WTC11 (cell line): Measurements from ENCODE around the gene HSDL1. TPM values are rescaled to one million over a fixed set of nuclear protein-coding genes. Genes with fewer than 3 reads are reported as not detected.

Experiments
- ATAC-seq: fragments of 200-7000 bp; cut with Tn5 transposase; 2 replicates; pipeline ENCODE4 v1.10.0; 2021; ENCODE audit warnings: mild to moderate bottlenecking, moderate library complexity
- CTCF ChIA-PET: fragments of 300-600 bp; sonication (Branson Sonifier 250); formaldehyde crosslinking; loops from one replicate; lab custom pipeline; 2021; ENCODE audit warnings: antibody characterized with exemption; lab: Charles Lee
- POLR2A ChIA-PET: fragments of 350-600 bp; sonication (Branson Sonifier 250); formaldehyde crosslinking; loops from one replicate; lab custom pipeline; 2021; ENCODE audit warnings: antibody characterized with exemption; lab: Charles Lee
- DNase-seq: peaks from one replicate; pipeline ENCODE4 v3.0.0; 2021; ENCODE audit warnings: low spot score
- H3K27ac Mint-ChIP-seq: 2 replicates; pipeline ENCODE4 v1.8.0; 2021; ENCODE audit warnings: mixed read lengths
- H3K27me3 Mint-ChIP-seq: 2 replicates; pipeline ENCODE4 v1.8.0; 2021; ENCODE audit warnings: low read depth, mild to moderate bottlenecking, moderate library complexity, mixed read lengths
- H3K36me3 Mint-ChIP-seq: 2 replicates; pipeline ENCODE4 v1.8.0; 2021; ENCODE audit warnings: mixed read lengths
- H3K4me1 Mint-ChIP-seq: 2 replicates; pipeline ENCODE4 v1.8.0; 2022; ENCODE audit warnings: mixed read lengths
- H3K4me3 Mint-ChIP-seq: 2 replicates; pipeline ENCODE4 v1.8.0; 2021; ENCODE audit warnings: mild to moderate bottlenecking, moderate library complexity, mixed read lengths
- H3K9me3 Mint-ChIP-seq: 2 replicates; pipeline ENCODE4 v1.8.0; 2021; ENCODE audit warnings: mixed read lengths
- CREM ChIP-seq: sonication (generic); formaldehyde crosslinking; IDR thresholded peaks from 2 replicates; pipeline ENCODE4 v1.8.1; 2022; ENCODE audit warnings: mild to moderate bottlenecking, missing genetic modification reagents, moderate library complexity
- FOXK1 ChIP-seq: sonication (generic); formaldehyde crosslinking; IDR thresholded peaks from 2 replicates; pipeline ENCODE4 v1.8.0; 2022; ENCODE audit warnings: mild to moderate bottlenecking, moderate library complexity, missing genetic modification reagents
- FOXP1 ChIP-seq: sonication (generic); formaldehyde crosslinking; IDR thresholded peaks from 2 replicates; pipeline ENCODE4 v1.8.0; 2022; ENCODE audit warnings: missing genetic modification reagents, mild to moderate bottlenecking, moderate library complexity, borderline replicate concordance
- GRHL2 ChIP-seq: fragments of 250-450 bp; sonication (Bioruptor Pico); IDR thresholded peaks from 2 replicates; pipeline ENCODE4 v1.8.0; 2022; ENCODE audit warnings: mild to moderate bottlenecking, moderate library complexity; ENCODE audit not compliant: insufficient replicate concordance, severe bottlenecking
- MYBL2 ChIP-seq: sonication (generic); formaldehyde crosslinking; IDR thresholded peaks from 2 replicates; pipeline ENCODE4 v1.8.1; 2023; ENCODE audit warnings: mild to moderate bottlenecking, moderate library complexity, missing genetic modification reagents
- NFE2L1 ChIP-seq: sonication (generic); formaldehyde crosslinking; IDR thresholded peaks from 2 replicates; pipeline ENCODE4 v1.8.1; 2023; ENCODE audit warnings: missing genetic modification reagents
- NFYB ChIP-seq: sonication (generic); formaldehyde crosslinking; conservative IDR thresholded peaks from 2 replicates; pipeline ENCODE4 v1.8.0; 2022; ENCODE audit warnings: low read depth, missing genetic modification reagents
- SP1 ChIP-seq: sonication (generic); formaldehyde crosslinking; conservative IDR thresholded peaks from 2 replicates; pipeline ENCODE4 v1.8.1; 2022; ENCODE audit warnings: missing genetic modification reagents
- ZNF219 ChIP-seq: sonication (generic); formaldehyde crosslinking; IDR thresholded peaks from 2 replicates; pipeline ENCODE4 v1.8.0; 2023; ENCODE audit warnings: missing genetic modification reagents, mild to moderate bottlenecking, borderline replicate concordance
- ZNF263 ChIP-seq: sonication (generic); formaldehyde crosslinking; IDR thresholded peaks from 2 replicates; pipeline ENCODE4 v1.8.1; 2022; ENCODE audit warnings: low read depth, mild to moderate bottlenecking, moderate library complexity, missing genetic modification reagents
- ZNF416 ChIP-seq: fragments of 250-450 bp; sonication (Bioruptor Pico); IDR thresholded peaks from 2 replicates; pipeline ENCODE4 v1.9.0; 2021; ENCODE audit warnings: mild to moderate bottlenecking, inconsistent platforms
- total RNA-seq: library from RNA; stranded (reverse); gene quantifications from 3 replicates; pipeline ENCODE4 v1.2.3, GENCODE V29; 2021
- TF ChIP-seq, protein P1 (sequence below): fragments of 250-450 bp; sonication (Bioruptor Pico); IDR thresholded peaks from 2 replicates; pipeline ENCODE4 v1.8.0; 2021; ENCODE audit warnings: mild to moderate bottlenecking
- TF ChIP-seq, protein P2 (sequence below): sonication (generic); formaldehyde crosslinking; IDR thresholded peaks from 2 replicates; pipeline ENCODE4 v1.8.1; 2023; ENCODE audit warnings: mild to moderate bottlenecking, missing genetic modification reagents
- TF ChIP-seq, protein P3 (sequence below): sonication (generic); formaldehyde crosslinking; IDR thresholded peaks from 2 replicates; pipeline ENCODE4 v1.8.0; 2022; ENCODE audit warnings: mild to moderate bottlenecking, missing genetic modification reagents
- TF ChIP-seq, protein P4 (sequence below): sonication (generic); formaldehyde crosslinking; IDR thresholded peaks from 2 replicates; pipeline ENCODE4 v1.8.0; 2022; ENCODE audit warnings: mild to moderate bottlenecking, missing genetic modification reagents
- TF ChIP-seq, protein P5 (sequence below): sonication (generic); formaldehyde crosslinking; IDR thresholded peaks from 2 replicates; pipeline ENCODE4 v1.8.1; 2022; ENCODE audit warnings: mild to moderate bottlenecking, moderate library complexity, missing genetic modification reagents
- TF ChIP-seq, protein P6 (sequence below): sonication (generic); formaldehyde crosslinking; IDR thresholded peaks from 2 replicates; pipeline ENCODE4 v1.8.1; 2022; ENCODE audit warnings: low read depth, mild to moderate bottlenecking, moderate library complexity, missing genetic modification reagents, borderline replicate concordance
- TF ChIP-seq, protein P7 (sequence below): sonication (generic); formaldehyde crosslinking; IDR thresholded peaks from 2 replicates; pipeline ENCODE4 v1.8.0; 2022; ENCODE audit warnings: mild to moderate bottlenecking, missing genetic modification reagents
- TF ChIP-seq, protein P8 (sequence below): sonication (generic); formaldehyde crosslinking; IDR thresholded peaks from 2 replicates; pipeline ENCODE4 v1.8.1; 2023; ENCODE audit warnings: mild to moderate bottlenecking, missing genetic modification reagents, moderate library complexity
- TF ChIP-seq, protein P9 (sequence below): sonication (generic); formaldehyde crosslinking; IDR thresholded peaks from 2 replicates; pipeline ENCODE4 v1.8.0; 2023; ENCODE audit warnings: missing genetic modification reagents, mild to moderate bottlenecking, borderline replicate concordance

Gene HSDL1
- total RNA-seq, 1 experiment from 2014 or later, result 48.6 TPM

DNA sequence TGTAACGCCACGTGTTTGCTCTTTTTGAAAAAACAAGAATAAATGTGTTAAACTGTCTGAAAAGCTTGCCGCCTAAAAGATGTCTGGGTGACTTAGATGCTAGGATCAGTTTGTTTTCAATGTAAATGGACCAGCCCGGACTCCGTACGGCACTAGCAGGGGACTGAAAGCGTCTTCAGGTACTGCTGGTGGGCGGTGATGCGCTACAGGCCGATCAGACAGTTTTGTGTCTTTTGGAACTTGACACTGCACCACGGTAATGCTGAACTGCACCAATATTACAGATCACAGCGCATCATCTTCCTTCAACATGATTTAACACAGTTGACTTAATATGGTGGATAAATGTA, 27.5 kb downstream of the HSDL1 start (continued):
- TF ChIP-seq, protein P1, sequence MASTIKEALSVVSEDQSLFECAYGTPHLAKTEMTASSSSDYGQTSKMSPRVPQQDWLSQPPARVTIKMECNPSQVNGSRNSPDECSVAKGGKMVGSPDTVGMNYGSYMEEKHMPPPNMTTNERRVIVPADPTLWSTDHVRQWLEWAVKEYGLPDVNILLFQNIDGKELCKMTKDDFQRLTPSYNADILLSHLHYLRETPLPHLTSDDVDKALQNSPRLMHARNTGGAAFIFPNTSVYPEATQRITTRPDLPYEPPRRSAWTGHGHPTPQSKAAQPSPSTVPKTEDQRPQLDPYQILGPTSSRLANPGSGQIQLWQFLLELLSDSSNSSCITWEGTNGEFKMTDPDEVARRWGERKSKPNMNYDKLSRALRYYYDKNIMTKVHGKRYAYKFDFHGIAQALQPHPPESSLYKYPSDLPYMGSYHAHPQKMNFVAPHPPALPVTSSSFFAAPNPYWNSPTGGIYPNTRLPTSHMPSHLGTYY (CRISPR knock-in tag), result no peak

DNA sequence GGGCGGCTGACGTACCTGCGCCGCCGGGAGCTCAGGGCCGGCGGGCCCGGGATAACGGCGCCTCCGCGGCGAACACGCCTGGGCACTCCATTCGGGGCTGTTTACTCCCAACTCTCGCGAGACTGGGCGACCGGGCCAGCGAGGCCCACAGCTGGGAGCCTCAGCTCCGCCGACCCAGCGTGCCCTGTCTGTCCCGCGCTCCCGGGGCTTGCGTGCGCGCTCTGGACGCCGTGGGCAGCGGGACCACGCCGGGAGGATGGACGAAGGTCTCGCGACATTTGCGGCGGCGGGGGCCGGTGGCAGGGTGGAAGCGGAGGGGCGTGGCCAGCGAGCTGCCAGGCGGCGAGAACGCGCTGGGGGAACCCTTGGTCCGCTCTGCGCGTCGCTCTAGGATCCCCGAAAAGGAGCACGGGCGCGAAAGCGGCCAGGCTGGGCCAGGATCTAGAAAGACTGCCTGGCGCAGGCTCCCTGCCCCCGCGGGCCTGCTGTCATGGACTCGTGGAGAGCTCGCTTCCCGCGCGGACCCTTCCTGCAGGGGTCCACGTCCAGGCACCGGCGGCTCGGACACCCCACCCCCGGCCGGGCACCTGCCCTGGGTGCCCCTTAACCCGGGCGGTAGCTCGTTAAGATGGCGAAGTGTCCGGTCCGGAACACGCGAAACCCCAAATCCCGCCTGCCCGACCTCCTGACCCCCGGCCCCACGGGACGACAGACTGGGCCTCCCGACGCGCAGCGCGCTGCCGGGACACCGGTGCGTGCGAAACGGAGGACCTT, 28.1 kb downstream of the HSDL1 start, which contains the start of gene MBTPS1:
Gene MBTPS1 (minus strand): TSS at position 223 of the 774 bp plus-strand sequence. CDS start 15,159 bp downstream, outside the sequence.
- H3K4me3 Mint-ChIP-seq, result peak within 1 kb of the TSS; percentile 94
- ChIA-PET CTCF (interaction anchor here (0.5 to 2.4 kb wide), 26 partner anchors 11 to 1094 kb away, joined by 3 to 29 read pairs (median 4); partner anchors contain the start of genes DNAAF1, HSDL1, SLC38A8 and TAF1C), POLR2A (interaction anchor here (0.6 to 1.7 kb wide), 9 partner anchors 19 to 251 kb away, joined by 3 to 7 read pairs (median 4); partner anchors contain the start of genes ATP2C2, DNAAF1 and HSDL1)
- H3K4me1 Mint-ChIP-seq, result peaks cover 11% of the 10 kb centered on the region
- H3K27me3 Mint-ChIP-seq, result no peaks in the 10 kb centered on the region
- DNase-seq, result peak; percentile 98
- no peaks in the 10 kb centered on the region for H3K9me3 Mint-ChIP-seq
- peaks cover 2% of the 10 kb centered on the region for H3K36me3 Mint-ChIP-seq
- ATAC-seq, result peak; percentile 95
- peak within 1 kb of the TSS; percentile 97 for H3K27ac Mint-ChIP-seq
- peak; percentile 76 for TF ChIP-seq SP1
- 0 out of 2 replicates have a peak, but pooled peaks have one; percentile 18 for TF ChIP-seq NFYB
- no peak for TF ChIP-seq MYBL2 (CRISPR knock-in tag)
- peak; percentile 100 for TF ChIP-seq FOXK1 (CRISPR knock-in tag)
- peak; percentile 40; the same call in 1 of the 2 replicates for TF ChIP-seq CREM (CRISPR knock-in tag)
- TF ChIP-seq, protein P2, sequence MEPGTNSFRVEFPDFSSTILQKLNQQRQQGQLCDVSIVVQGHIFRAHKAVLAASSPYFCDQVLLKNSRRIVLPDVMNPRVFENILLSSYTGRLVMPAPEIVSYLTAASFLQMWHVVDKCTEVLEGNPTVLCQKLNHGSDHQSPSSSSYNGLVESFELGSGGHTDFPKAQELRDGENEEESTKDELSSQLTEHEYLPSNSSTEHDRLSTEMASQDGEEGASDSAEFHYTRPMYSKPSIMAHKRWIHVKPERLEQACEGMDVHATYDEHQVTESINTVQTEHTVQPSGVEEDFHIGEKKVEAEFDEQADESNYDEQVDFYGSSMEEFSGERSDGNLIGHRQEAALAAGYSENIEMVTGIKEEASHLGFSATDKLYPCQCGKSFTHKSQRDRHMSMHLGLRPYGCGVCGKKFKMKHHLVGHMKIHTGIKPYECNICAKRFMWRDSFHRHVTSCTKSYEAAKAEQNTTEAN, result 0 out of 2 replicates have a peak, but pooled peaks have one; percentile 81
- TF ChIP-seq, protein P3, sequence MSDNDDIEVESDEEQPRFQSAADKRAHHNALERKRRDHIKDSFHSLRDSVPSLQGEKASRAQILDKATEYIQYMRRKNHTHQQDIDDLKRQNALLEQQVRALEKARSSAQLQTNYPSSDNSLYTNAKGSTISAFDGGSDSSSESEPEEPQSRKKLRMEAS (CRISPR knock-in tag), result peak; percentile 83
- TF ChIP-seq, protein P4, sequence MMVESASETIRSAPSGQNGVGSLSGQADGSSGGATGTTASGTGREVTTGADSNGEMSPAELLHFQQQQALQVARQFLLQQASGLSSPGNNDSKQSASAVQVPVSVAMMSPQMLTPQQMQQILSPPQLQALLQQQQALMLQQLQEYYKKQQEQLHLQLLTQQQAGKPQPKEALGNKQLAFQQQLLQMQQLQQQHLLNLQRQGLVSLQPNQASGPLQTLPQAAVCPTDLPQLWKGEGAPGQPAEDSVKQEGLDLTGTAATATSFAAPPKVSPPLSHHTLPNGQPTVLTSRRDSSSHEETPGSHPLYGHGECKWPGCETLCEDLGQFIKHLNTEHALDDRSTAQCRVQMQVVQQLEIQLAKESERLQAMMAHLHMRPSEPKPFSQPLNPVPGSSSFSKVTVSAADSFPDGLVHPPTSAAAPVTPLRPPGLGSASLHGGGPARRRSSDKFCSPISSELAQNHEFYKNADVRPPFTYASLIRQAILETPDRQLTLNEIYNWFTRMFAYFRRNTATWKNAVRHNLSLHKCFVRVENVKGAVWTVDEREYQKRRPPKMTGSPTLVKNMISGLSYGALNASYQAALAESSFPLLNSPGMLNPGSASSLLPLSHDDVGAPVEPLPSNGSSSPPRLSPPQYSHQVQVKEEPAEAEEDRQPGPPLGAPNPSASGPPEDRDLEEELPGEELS (CRISPR knock-in tag), result peak; percentile 76
- TF ChIP-seq, protein P5, sequence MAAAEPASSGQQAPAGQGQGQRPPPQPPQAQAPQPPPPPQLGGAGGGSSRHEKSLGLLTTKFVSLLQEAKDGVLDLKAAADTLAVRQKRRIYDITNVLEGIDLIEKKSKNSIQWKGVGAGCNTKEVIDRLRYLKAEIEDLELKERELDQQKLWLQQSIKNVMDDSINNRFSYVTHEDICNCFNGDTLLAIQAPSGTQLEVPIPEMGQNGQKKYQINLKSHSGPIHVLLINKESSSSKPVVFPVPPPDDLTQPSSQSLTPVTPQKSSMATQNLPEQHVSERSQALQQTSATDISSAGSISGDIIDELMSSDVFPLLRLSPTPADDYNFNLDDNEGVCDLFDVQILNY (CRISPR knock-in tag), result peak; percentile 67
- TF ChIP-seq, protein P6, sequence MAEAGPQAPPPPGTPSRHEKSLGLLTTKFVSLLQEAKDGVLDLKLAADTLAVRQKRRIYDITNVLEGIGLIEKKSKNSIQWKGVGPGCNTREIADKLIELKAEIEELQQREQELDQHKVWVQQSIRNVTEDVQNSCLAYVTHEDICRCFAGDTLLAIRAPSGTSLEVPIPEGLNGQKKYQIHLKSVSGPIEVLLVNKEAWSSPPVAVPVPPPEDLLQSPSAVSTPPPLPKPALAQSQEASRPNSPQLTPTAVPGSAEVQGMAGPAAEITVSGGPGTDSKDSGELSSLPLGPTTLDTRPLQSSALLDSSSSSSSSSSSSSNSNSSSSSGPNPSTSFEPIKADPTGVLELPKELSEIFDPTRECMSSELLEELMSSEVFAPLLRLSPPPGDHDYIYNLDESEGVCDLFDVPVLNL (CRISPR knock-in tag), result 0 out of 2 replicates have a peak, but pooled peaks have one; percentile 46
- TF ChIP-seq, protein P7, sequence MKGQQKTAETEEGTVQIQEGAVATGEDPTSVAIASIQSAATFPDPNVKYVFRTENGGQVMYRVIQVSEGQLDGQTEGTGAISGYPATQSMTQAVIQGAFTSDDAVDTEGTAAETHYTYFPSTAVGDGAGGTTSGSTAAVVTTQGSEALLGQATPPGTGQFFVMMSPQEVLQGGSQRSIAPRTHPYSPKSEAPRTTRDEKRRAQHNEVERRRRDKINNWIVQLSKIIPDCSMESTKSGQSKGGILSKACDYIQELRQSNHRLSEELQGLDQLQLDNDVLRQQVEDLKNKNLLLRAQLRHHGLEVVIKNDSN (CRISPR knock-in tag), result no peak
- TF ChIP-seq FOXP1 (CRISPR knock-in tag), result peak; percentile 89
- TF ChIP-seq GRHL2, result no peak
- peak; percentile 20; the same call in 1 of the 2 replicates for TF ChIP-seq NFE2L1 (CRISPR knock-in tag)
- no peak for TF ChIP-seq ZNF416 (CRISPR knock-in tag)
- no peak for TF ChIP-seq ZNF263 (CRISPR knock-in tag)
- TF ChIP-seq, protein P8, sequence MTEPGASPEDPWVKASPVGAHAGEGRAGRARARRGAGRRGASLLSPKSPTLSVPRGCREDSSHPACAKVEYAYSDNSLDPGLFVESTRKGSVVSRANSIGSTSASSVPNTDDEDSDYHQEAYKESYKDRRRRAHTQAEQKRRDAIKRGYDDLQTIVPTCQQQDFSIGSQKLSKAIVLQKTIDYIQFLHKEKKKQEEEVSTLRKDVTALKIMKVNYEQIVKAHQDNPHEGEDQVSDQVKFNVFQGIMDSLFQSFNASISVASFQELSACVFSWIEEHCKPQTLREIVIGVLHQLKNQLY, result peak; percentile 12; the same call in 1 of the 2 replicates
- TF ChIP-seq ZNF219 (CRISPR knock-in tag), result 0 out of 2 replicates have a peak, but pooled peaks have one; percentile 32
- TF ChIP-seq, protein P9, sequence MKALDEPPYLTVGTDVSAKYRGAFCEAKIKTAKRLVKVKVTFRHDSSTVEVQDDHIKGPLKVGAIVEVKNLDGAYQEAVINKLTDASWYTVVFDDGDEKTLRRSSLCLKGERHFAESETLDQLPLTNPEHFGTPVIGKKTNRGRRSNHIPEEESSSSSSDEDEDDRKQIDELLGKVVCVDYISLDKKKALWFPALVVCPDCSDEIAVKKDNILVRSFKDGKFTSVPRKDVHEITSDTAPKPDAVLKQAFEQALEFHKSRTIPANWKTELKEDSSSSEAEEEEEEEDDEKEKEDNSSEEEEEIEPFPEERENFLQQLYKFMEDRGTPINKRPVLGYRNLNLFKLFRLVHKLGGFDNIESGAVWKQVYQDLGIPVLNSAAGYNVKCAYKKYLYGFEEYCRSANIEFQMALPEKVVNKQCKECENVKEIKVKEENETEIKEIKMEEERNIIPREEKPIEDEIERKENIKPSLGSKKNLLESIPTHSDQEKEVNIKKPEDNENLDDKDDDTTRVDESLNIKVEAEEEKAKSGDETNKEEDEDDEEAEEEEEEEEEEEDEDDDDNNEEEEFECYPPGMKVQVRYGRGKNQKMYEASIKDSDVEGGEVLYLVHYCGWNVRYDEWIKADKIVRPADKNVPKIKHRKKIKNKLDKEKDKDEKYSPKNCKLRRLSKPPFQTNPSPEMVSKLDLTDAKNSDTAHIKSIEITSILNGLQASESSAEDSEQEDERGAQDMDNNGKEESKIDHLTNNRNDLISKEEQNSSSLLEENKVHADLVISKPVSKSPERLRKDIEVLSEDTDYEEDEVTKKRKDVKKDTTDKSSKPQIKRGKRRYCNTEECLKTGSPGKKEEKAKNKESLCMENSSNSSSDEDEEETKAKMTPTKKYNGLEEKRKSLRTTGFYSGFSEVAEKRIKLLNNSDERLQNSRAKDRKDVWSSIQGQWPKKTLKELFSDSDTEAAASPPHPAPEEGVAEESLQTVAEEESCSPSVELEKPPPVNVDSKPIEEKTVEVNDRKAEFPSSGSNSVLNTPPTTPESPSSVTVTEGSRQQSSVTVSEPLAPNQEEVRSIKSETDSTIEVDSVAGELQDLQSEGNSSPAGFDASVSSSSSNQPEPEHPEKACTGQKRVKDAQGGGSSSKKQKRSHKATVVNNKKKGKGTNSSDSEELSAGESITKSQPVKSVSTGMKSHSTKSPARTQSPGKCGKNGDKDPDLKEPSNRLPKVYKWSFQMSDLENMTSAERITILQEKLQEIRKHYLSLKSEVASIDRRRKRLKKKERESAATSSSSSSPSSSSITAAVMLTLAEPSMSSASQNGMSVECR (CRISPR knock-in tag), result peak; percentile 65; the same call in 1 of the 2 replicates
